Measurements from ENCODE around the gene PTCD2. TPM values are rescaled to one million over a fixed set of nuclear protein-coding genes. Genes with fewer than 3 reads are reported as not detected.

PTCD2 gene
- total RNA-seq, 4 donors from 2014 or later: 8.5 to 13.2 (median 9.4) TPM

- Histone ChIP-seq H3K4me1 (no peaks in the 10 kb centered on the region), H3K27me3 (no peaks in the 10 kb centered on the region), H3K27ac (no peak overlapping the region), H3K9me3 (no peaks in the 10 kb centered on the region), H3K4me3 (no peak overlapping the region), H3K36me3 (peaks cover 17% of the 10 kb centered on the region)
- no peak for TF ChIP-seq CTCF (IDR thresholded peaks at IDR 0.05)
- WGBS: 72% methylated on average over 4 of the region's 4 CpGs
- no peak for DNase-seq (ENCODE audit: low spot score in 2 of 2)
These were observed 27.7 kb downstream of the PTCD2 start for GRCh38 chr5:72347801-72348308.

GRCh38 chr5:72351376-72351775 lies 31.2 kb downstream of the PTCD2 start:
- TF ChIP-seq POLR2A (IDR thresholded peaks at IDR 0.05) (no peak), EP300 (IDR thresholded peaks at IDR 0.05) (no peak), POLR2AphosphoS5 (IDR thresholded peaks at IDR 0.05) (no peak), CTCF (IDR thresholded peaks at IDR 0.05) (no peak)
- H3K27me3 ChIP-seq: no peaks in the 10 kb centered on the region

DNA sequence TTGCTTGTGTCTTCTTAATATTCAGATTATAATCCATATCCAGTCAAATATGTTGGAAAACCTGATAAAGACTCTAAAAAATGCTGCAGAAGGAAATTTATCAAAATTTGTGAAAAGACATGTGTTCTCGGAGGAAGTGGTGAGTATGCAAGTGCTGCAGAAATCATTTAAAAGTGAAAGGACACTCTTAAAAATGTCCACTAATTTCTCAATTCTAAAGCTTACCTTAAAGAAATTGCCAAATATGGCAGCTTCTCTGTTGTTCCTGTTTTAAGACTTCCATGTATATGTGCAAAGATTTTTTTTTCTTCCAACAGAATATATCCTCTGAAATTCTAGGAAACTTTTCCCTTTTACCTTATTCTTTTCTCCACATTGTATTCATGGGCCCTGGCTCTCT lies 32.4 kb downstream of the PTCD2 start:
- DNase-seq (ENCODE audit: low spot score in 2 of 2): no peak
- WGBS: 100% methylated on average over 1 of the region's 1 CpG
- Histone ChIP-seq H3K4me3 (no peak overlapping the region), H3K9me3 (no peaks in the 10 kb centered on the region), H3K36me3 (no peaks in the 10 kb centered on the region), H3K27me3 (no peaks in the 10 kb centered on the region), H3K4me1 (no peaks in the 10 kb centered on the region), H3K27ac (no peak overlapping the region)
- no peak for TF ChIP-seq CTCF (IDR thresholded peaks at IDR 0.05)
- no peak for TF ChIP-seq EP300 (IDR thresholded peaks at IDR 0.05)
- no peak for TF ChIP-seq POLR2AphosphoS5 (IDR thresholded peaks at IDR 0.05)
- no peak for TF ChIP-seq POLR2A (IDR thresholded peaks at IDR 0.05)

More at GRCh38 chr5:72351376-72351775, 31.2 kb downstream of the PTCD2 start:
- 90% methylated on average over 2 of the region's 2 CpGs for WGBS
- H3K36me3 ChIP-seq: peaks cover 3% of the 10 kb centered on the region
- no peaks in the 10 kb centered on the region for H3K9me3 ChIP-seq
- no peak for DNase-seq (ENCODE audit: low spot score in 2 of 2)
- H3K4me1 ChIP-seq: no peaks in the 10 kb centered on the region
- no peak overlapping the region for H3K27ac ChIP-seq
- no peak overlapping the region for H3K4me3 ChIP-seq

GRCh38 chr5:72353046-72353445 lies 32.9 kb downstream of the PTCD2 start:
- DNase-seq (ENCODE audit: low spot score in 2 of 2): no peak
- Histone ChIP-seq H3K27ac (no peak overlapping the region), H3K27me3 (no peaks in the 10 kb centered on the region), H3K4me3 (no peak overlapping the region), H3K4me1 (no peaks in the 10 kb centered on the region), H3K9me3 (no peaks in the 10 kb centered on the region), H3K36me3 (peaks cover 1% of the 10 kb centered on the region)
- TF ChIP-seq POLR2AphosphoS5 (IDR thresholded peaks at IDR 0.05): no peak
- TF ChIP-seq POLR2A (IDR thresholded peaks at IDR 0.05): no peak
- no peak for TF ChIP-seq CTCF (IDR thresholded peaks at IDR 0.05)
- TF ChIP-seq EP300 (IDR thresholded peaks at IDR 0.05): no peak

DNA sequence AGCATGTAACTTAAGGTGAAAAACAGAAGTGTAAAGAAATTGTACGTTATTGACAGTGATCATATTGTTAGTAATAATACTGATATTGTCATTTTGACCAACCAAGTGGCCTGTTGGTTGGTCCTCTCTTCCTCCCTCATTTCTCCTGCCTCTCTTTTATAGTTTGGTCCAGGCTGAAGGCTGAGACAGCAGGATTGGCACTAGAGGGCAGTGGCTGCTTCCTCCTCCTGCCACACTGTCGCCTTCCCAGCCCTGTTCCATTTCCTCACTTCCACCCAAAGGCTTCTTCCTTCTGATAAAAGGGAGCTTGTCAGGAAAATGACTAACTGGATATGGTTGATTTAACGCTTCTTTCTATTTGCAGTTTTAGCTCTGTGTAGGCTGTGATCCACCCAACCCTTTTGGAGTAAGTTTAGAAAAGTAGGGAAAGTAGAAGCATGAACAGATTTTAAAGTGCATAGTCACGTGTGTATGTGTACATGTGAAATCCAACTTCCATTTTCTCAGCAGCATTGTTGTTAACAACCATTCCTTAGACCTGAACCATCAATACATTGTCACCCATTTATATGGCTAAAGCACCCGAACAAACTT lies 35.6 kb downstream of the PTCD2 start:
- H3K4me3 ChIP-seq: no peak overlapping the region
- H3K4me1 ChIP-seq: no peaks in the 10 kb centered on the region
- H3K36me3 ChIP-seq: peaks cover 15% of the 10 kb centered on the region
- no peaks in the 10 kb centered on the region for H3K9me3 ChIP-seq
- TF ChIP-seq CTCF (IDR thresholded peaks at IDR 0.05) (peak in 1 of 2 donors; percentile 38), POLR2A (IDR thresholded peaks at IDR 0.05) (no peak)
- H3K27ac ChIP-seq: no peak overlapping the region
- DNase-seq (ENCODE audit: low spot score in 2 of 2): no peak
- H3K27me3 ChIP-seq: no peaks in the 10 kb centered on the region
- 64% methylated on average over 5 of the region's 5 CpGs for WGBS
